MM.1S (cell line): ENCODE measurements around the gene CHI3L1.

ENCODE experiments used
- EZH2 ChIP-seq: fragments of 300-600 bp; sonication (generic); optimal IDR thresholded peaks from 2 replicates; pipeline ENCODE3; 2017; ENCODE audit warnings: low read depth, mild to moderate bottlenecking, antibody characterized with exemption, low read length, mixed read lengths
- TF ChIP-seq, protein P1 (sequence below): fragments of 300-600 bp; sonication (generic); IDR thresholded peaks from 2 replicates; pipeline ENCODE4 v1.5.1; 2016; ENCODE audit warnings: antibody characterized with exemption, low read length, mixed read lengths

DNA sequence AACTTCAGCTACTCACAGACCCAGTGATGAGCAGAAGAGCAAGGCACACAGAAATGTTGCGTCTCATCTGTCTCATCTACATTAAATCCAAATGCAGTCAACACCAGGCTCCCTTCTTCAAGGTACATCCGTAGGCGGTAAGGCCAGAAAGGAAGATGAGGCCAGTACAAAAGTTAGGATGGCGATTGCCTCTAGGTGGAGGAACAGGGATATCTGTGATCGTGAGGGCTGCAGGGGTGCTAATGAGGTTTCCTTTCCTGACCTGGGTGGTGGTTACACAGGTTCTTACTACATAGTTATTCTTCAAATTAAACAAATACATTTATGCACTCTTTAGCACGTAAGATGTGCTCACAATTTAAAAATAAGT, 9.5 kb downstream of the CHI3L1 start:
- TF ChIP-seq, protein P1, sequence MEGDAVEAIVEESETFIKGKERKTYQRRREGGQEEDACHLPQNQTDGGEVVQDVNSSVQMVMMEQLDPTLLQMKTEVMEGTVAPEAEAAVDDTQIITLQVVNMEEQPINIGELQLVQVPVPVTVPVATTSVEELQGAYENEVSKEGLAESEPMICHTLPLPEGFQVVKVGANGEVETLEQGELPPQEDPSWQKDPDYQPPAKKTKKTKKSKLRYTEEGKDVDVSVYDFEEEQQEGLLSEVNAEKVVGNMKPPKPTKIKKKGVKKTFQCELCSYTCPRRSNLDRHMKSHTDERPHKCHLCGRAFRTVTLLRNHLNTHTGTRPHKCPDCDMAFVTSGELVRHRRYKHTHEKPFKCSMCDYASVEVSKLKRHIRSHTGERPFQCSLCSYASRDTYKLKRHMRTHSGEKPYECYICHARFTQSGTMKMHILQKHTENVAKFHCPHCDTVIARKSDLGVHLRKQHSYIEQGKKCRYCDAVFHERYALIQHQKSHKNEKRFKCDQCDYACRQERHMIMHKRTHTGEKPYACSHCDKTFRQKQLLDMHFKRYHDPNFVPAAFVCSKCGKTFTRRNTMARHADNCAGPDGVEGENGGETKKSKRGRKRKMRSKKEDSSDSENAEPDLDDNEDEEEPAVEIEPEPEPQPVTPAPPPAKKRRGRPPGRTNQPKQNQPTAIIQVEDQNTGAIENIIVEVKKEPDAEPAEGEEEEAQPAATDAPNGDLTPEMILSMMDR = no peak
- TF ChIP-seq EZH2 = no peak
